GM12891 (cell line): ENCODE measurements around the gene COX19.

Experiments used
- DNase-seq: peaks from one replicate; pipeline ENCODE4 v3.0.0; 2011; ENCODE audit warnings: low spot score; ENCODE audit not compliant: insufficient read length
- FAIRE-seq: peaks from 2 replicates; lab custom pipeline; 2011; peaks lifted over from hg19 to GRCh38; lab: Jason Lieb, UNC
- PAX5 ChIP-seq: IDR thresholded peaks from 2 replicates; pipeline ENCODE4 v1.6.1; 2011; ENCODE audit warnings: low read length, moderate library complexity, mild to moderate bottlenecking; ENCODE audit not compliant: insufficient read depth, severe bottlenecking
- POLR2A ChIP-seq: IDR thresholded peaks from 2 replicates; pipeline ENCODE4 v1.6.1; 2011; ENCODE audit warnings: low read depth, low read length, control low read depth
- POLR2AphosphoS5 ChIP-seq: IDR thresholded peaks from 2 replicates; pipeline ENCODE4 v1.6.1; 2011; ENCODE audit warnings: low read depth, low read length, control low read depth
- POU2F2 ChIP-seq: IDR thresholded peaks from 2 replicates; pipeline ENCODE4 v1.6.1; 2011; ENCODE audit warnings: low read depth, mild to moderate bottlenecking, control low read depth, low read length, moderate library complexity
- SPI1 ChIP-seq: IDR thresholded peaks from 2 replicates; pipeline ENCODE4 v1.6.1; 2011; ENCODE audit warnings: low read depth, low read length, control low read depth
- TAF1 ChIP-seq: IDR thresholded peaks from 2 replicates; pipeline ENCODE4 v1.6.1; 2011; ENCODE audit warnings: low read depth, low read length, control low read depth

The COX19 gene

DNA sequence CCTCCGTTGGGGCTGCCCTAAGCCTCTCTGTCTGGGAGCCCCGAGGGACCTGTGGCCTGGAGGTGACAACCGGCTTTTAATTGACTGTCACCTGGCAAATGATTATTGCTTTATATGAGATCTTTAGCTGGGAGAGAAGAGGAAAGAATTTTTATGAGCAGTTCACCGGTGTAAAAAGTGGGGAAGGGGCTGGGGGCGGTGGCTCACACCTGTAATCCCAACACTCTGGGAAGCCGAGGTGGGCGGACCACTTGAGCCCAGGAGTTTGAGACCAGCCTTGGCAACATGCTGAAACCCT lies 2.6 kb upstream of the COX19 start:
- FAIRE-seq (no peak), DNase-seq (no peak)
- TF ChIP-seq POLR2A (no peak), PAX5 (no peak), POLR2AphosphoS5 (no peak), SPI1 (no peak), POU2F2 (no peak), TAF1 (no peak)

DNA sequence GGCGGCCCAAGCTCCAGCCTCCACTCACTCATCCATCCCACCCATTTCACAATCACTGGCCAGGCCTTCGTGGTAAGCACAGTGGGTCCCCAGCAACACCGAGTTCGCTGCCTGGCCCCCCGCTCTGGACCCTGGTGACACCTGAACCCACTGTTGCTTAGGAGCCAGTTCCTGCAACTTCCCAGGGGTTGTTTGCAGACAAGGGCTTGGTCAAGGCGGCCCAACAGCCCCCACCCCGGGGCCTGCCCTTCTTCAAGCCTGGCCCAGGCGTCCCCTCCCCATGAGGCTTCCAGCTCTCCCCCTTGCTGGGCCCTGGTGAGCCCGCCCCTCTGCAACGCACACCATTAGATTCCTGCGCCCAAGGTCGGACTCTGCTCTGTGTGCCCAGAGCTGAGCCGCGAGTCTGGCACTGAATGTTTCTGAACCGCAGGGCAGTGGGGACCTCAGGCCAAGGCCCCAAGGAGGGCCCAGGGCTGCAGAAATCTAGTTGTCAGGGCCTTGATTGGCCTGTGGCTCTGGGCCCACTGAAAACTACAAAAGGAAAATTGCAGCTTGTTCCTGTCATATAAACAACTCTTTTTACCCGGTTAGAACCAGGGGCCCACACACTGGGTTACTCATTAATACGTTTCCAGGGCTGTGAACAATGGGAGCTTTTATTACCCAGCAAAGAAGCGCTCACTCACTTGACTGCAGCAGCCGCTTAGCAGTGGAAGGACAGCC lies 2.1 kb upstream of the COX19 start:
- TF ChIP-seq PAX5 = no peak
- no peak for TF ChIP-seq POLR2AphosphoS5
- no peak for TF ChIP-seq TAF1
- TF ChIP-seq POLR2A = no peak
- no peak for TF ChIP-seq SPI1
- no peak for TF ChIP-seq POU2F2
- no peak for FAIRE-seq
- DNase-seq = no peak

DNA sequence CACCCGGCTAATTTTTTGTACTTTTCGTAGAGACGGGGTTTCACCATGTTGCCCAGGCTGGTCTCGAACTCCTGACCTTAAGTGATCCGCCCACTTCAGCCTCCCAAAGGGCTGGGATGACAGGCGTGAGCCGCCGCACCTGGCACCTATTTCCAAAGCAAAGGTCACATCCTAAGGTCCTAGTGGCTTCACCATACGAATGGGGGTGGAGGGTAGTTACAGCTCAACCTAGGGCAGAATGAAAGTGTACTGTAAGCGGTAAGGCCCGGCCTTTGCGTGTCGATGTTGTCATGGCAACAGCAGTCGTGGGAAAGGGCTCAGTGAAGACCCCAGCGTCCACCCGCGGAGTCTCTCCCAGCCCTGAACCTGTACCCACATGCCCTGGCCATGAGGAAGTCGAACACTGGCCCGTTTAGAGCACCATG lies 1.6 kb upstream of the COX19 start:
- DNase-seq (no peak), FAIRE-seq (no peak)
- TF ChIP-seq POLR2AphosphoS5 (no peak), POLR2A (no peak), PAX5 (no peak), POU2F2 (no peak), TAF1 (no peak), SPI1 (no peak)

DNA sequence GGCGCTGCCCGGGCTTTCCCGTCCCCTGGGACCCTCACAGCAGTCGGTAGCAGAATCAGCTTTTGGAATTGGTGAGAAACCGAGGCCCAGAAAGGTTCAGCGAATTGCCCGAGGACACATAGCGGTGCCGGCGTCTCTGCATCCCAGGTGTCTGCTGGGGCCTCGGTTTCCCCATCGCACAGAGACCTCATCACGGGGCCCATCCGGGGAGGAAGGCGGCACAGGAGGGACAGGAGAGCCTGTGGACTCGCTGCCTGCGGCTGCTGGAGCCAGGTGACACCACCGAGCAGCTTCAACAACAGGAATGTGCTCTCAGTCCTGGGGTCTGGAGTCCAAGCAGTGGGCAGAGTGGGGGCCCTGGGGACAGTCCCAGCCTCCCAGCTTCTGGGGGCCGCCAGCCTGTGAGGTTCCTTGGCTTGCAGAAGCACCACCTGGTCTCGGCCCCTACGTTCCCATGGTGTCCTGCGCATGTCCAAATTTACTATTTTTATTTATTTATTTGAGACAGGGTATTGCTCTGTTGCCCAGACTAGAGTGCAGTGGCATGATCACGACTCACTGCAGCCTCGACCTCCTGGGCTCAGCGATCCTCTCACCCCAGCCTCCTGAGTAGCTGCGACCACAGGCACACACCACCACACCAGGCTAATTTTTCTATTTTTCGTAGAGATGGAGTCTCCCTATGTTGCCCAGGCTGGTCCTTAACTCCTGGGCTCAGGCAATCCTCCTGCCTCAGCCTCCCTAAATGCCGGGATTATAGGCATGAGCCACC lies 539 bp upstream of the COX19 start:
- FAIRE-seq (no peak), DNase-seq (no peak)
- no peak for TF ChIP-seq PAX5
- TF ChIP-seq TAF1 = no peak

DNA sequence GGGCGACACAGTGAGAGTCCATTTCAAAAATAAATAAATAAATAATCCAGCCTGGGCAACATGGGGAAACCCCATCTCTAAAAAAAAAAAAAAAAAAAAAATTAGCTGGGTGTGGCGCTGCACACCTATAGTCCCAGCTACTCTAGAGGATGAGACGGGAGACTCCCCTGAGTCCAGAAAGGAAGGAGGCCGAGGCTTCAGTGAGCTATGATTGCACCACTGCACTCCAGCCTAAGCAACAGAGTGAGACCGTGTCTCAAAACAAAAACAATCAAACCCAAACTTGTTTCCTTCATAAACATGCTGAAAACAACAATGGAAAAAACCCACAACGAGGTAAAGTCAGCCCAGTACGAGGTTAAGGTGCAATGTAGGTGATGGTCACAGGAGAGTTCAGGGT lies 1.2 kb downstream of the COX19 start:
- FAIRE-seq = no peak
- TF ChIP-seq POLR2A (no peak), POU2F2 (no peak), POLR2AphosphoS5 (no peak), TAF1 (no peak), SPI1 (no peak), PAX5 (no peak)
- no peak for DNase-seq

DNA sequence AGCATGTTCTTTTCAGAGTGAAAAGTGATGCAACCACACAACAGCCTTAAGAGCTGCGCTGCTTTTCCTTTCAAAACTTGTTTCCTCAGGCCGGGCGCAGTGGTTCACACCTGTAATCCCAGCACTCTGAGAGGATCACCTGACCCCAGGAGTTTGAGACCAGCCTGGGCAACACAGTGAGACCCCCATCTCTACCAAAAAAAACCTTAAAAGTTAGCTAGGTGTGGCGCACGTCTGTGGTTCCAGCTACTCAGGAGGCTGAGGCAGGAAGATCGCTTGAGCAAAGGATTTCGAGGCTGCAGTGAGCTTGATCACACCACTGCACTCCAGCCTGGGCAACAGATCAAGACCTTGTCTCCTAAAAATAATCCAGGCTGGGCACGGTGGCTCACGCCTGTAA lies 2.0 kb downstream of the COX19 start:
- DNase-seq = no peak
- TF ChIP-seq POLR2AphosphoS5 (no peak), POU2F2 (no peak), SPI1 (no peak), TAF1 (no peak), POLR2A (no peak), PAX5 (no peak)
- no peak for FAIRE-seq

DNA sequence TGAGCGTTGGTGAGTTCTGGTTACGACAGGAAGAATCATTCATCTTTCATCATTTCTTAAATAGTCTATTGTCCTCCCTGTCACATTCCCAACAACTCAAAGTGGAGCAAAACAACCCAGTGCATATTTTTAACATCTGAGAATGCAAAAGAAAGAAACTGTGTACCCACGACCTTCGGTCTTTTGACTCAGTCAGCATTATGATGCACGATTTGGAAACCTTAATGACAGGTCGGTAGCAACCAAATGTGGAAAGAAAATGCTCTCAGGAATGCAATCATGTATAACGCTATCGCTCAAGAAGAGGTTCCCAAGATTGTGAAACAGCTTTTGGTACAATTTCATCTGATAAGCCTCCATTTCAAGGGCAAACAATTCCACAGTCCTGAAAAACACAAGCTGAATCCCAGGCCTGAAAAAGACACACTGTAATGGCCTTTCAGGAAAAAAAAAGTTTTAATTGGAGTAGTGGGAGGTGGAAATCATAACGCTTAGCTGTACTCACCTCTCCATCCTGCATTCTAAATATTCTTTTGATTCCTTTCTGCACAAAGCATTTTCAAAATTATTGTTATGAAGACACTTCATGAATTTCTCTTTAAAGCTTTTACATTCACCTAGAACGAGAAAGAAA lies 2.6 kb downstream of the COX19 start:
- FAIRE-seq = no peak
- no peak for DNase-seq
- TF ChIP-seq POLR2AphosphoS5 (no peak), PAX5 (no peak), POLR2A (no peak), TAF1 (no peak), SPI1 (no peak), POU2F2 (no peak)

DNA sequence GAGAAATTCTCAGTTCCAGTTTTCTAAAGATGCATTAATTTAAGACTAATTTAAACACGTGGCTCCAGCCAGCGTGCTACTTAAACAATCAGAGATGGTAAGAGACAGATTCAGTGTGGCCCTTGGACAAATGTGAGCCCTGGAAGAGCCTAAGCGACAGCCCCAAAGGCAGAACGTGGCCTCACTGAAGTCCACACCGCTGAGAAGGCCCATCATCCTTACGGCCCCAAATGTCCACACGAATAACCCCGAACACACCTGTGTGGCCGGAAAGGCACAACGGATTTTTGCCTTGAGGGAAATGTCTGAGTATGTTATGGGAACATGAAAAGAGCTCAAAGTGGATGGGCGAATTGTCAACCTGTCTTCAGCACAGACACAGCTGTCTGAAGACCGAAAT lies 3.2 kb downstream of the COX19 start:
- no peak for DNase-seq
- no peak for FAIRE-seq
- TF ChIP-seq POLR2AphosphoS5 (no peak), TAF1 (no peak), POLR2A (no peak), PAX5 (no peak), SPI1 (no peak), POU2F2 (no peak)

DNA sequence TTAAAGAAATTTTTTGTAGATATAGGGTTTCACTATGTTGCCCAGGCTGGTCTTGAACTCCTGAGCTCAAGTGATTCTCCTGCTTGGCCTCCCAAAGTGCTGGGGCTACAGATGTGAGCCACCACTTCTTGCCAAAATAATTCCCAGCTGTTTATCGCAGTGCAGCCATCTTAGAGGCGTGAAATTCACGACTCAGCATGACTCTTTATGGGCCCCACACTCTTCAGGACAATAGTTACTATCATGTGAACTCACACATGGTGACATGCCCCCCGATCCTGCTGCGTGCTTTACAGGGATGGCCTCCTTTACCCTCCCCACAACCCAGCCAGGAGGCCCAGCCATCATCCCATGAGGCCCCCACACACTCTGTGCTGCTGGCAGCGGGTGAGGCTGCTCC lies 4.6 kb downstream of the COX19 start:
- FAIRE-seq (no peak), DNase-seq (no peak)
- TF ChIP-seq POLR2A (no peak), SPI1 (no peak), POLR2AphosphoS5 (no peak), PAX5 (no peak), POU2F2 (no peak), TAF1 (no peak)

DNA sequence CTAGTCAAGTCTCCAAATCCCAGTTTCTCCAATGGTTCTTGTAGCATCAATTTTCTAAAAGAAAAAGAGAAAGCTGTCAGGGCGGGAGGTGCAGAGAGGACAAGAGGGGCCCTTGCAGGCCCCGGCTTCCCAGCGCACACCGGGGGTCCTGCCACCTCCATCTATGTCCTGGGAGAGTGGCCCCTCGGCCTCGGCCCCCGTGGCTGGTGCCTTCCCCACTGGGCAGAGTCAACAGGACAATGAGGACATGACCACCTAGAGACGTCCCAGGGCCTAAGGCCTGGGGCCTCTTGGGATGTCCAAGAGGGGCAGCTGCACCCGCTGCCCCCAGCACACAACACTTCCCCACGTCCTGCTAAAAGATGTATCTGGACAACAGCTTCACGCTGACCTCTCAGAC lies 5.9 kb downstream of the COX19 start:
- TF ChIP-seq POLR2AphosphoS5 (no peak), POU2F2 (no peak), PAX5 (no peak), SPI1 (no peak), POLR2A (no peak), TAF1 (no peak)
- DNase-seq (no peak), FAIRE-seq (no peak)
